Peyer's patch (tissue), 4 donors: ENCODE measurements around the gene ARL8A. TPM values are rescaled to one million over a fixed set of nuclear protein-coding genes. Genes with fewer than 3 reads are reported as not detected.
A peak's percentile ranks its signal among the peaks of the same experiment; 100 is the strongest.
"Not testable (repeated sequence)": the region's sequence is repeated elsewhere in the genome, so short reads cannot be mapped to it uniquely, and the experiment has no call there.

ENCODE experiments used
- DNase-seq, 3 donors: peaks; one replicate each; pipeline ENCODE4 v3.0.0-alpha.2; 2017 to 2019
- H3K27ac ChIP-seq, 4 donors: fragments of 200-600 bp; sonication (generic); one replicate each; pipeline ENCODE4 v1.5.1; 2016 to 2019
- H3K27me3 ChIP-seq, 2 donors: fragments of 200-600 bp; sonication (generic); one replicate each; pipeline ENCODE4 v1.5.1; 2019
- H3K36me3 ChIP-seq, 3 donors: fragments of 200-600 bp; sonication (generic); one replicate each; pipeline ENCODE4 v1.5.1; 2016 to 2019
- H3K4me1 ChIP-seq, 4 donors: fragments of 200-600 bp; sonication (generic); one replicate each; pipeline ENCODE4 v1.5.1; 2016 to 2019
- H3K4me3 ChIP-seq, 4 donors: fragments of 200-600 bp; sonication (generic); 1 replicate in 3 of 4; 2 replicates in 1 of 4; pipeline ENCODE4 v1.5.1; 2016 to 2019; ENCODE audit warnings: mild to moderate bottlenecking in 1 of 4
- H3K9me3 ChIP-seq, 4 donors: fragments of 200-600 bp; sonication (generic); one replicate each; pipeline ENCODE4 v1.5.1; 2016 to 2019; ENCODE audit warnings: mild to moderate bottlenecking in 1 of 4
- POLR2A ChIP-seq, 2 donors: fragments of 450-650 bp; IDR thresholded peaks; one replicate each; pipeline ENCODE4 v1.5.1; 2017; ENCODE audit warnings: antibody characterized with exemption in 2 of 2, mild to moderate bottlenecking in 2 of 2, moderate library complexity in 2 of 2
- total RNA-seq, 4 donors: library from RNA; depleted of rRNA; stranded (reverse); fragments of >200 nt; gene quantifications; one replicate each; pipeline ENCODE4 v1.1.0, GENCODE V29; 2016
- TF ChIP-seq, protein P1 (sequence below), 6 experiments: fragments of 450-650 bp in 4 of 6; fragments of 200-600 bp in 2 of 6; sonication (generic) in 1 of 6; IDR thresholded peaks; one replicate each; pipeline ENCODE4 v1.5.1; 2017 to 2019; ENCODE audit warnings: antibody characterized with exemption in 6 of 6, mild to moderate bottlenecking in 3 of 6, moderate library complexity in 1 of 6

ARL8A gene
- total RNA-seq = 10 to 100 TPM; 25.7 to 37.1 (median 36.0) TPM

DNA sequence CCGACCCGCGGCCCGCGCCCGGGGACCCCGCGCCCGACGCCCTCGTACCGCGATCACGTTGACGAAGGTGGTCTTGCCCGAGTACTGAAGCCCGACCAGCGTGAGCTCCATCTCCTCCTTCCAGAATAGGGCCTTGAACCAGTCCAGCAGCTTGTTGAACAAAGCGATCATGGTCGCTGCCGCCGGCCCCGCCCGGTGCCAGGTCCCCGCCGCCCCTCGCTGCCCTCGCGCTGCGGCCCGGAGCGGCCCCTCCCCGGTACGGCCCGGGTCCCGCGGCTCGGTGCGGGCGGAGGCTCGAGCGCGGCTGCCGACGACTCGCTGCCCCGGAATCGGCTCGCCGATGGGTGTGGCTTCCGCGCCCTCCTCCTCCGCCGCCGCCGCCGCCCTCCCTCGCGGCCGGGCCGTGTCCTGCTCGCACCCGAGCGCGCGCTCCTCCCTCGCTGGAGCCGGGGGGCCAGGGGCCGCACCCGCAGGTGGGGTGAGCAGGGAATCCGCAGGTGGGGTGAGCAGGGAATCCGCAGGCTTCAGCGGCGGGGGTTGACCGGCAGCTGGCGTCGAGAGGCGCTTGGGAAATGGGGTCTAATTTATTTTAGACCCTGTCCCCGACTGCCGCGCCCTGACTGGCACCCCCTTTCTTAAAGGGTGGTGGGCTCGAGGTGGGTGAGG, at the start of gene ARL8A:
TSS of gene ARL8A (minus strand) at position 336 of the 666 bp plus-strand sequence. CDS start at position 171, 165 bp downstream.
- Histone ChIP-seq H3K36me3 (no peaks in the 10 kb centered on the region), H3K4me3 (peak within 1 kb of the TSS; percentile 95 to 100 (median 96)), H3K9me3 (no peaks in the 10 kb centered on the region), H3K27ac (peak within 1 kb of the TSS; percentile 87 to 96 (median 88)), H3K4me1 (peaks cover 0 to 19% (median 10%) of the 10 kb centered on the region in 4 donors), H3K27me3 (no peaks in the 10 kb centered on the region)
- TF ChIP-seq, protein P1, sequence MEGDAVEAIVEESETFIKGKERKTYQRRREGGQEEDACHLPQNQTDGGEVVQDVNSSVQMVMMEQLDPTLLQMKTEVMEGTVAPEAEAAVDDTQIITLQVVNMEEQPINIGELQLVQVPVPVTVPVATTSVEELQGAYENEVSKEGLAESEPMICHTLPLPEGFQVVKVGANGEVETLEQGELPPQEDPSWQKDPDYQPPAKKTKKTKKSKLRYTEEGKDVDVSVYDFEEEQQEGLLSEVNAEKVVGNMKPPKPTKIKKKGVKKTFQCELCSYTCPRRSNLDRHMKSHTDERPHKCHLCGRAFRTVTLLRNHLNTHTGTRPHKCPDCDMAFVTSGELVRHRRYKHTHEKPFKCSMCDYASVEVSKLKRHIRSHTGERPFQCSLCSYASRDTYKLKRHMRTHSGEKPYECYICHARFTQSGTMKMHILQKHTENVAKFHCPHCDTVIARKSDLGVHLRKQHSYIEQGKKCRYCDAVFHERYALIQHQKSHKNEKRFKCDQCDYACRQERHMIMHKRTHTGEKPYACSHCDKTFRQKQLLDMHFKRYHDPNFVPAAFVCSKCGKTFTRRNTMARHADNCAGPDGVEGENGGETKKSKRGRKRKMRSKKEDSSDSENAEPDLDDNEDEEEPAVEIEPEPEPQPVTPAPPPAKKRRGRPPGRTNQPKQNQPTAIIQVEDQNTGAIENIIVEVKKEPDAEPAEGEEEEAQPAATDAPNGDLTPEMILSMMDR (IDR thresholded peaks at IDR 0.05) = no peak
- peak in 1 of 2 donors; percentile 49 for TF ChIP-seq POLR2A (IDR thresholded peaks at IDR 0.05)
- DNase-seq = peak; percentile 65 to 88 (median 87)

- Histone ChIP-seq H3K4me1 (peaks cover 0 to 16% (median 8%) of the 10 kb centered on the region in 4 donors), H3K36me3 (no peaks in the 10 kb centered on the region), H3K9me3 (no peaks in the 10 kb centered on the region), H3K27ac (no peak overlapping the region), H3K4me3 (peak overlapping the region in 1 of 4 donors; percentile 42), H3K27me3 (peaks cover 0 to 8% of the 10 kb centered on the region in 2 donors)
- DNase-seq = no peak
- TF ChIP-seq POLR2A (IDR thresholded peaks at IDR 0.05) = no peak
- TF ChIP-seq, protein P1 (IDR thresholded peaks at IDR 0.05) = no peak
These were observed 49.8 kb upstream of the ARL8A start for GRCh38 chr1:202194328-202194648.

- H3K27me3 ChIP-seq = peaks cover 0 to 8% of the 10 kb centered on the region in 2 donors
- no peaks in the 10 kb centered on the region for H3K9me3 ChIP-seq
- H3K27ac ChIP-seq = no peak within 1 kb of the TSS
- peak within 1 kb of the TSS in 3 of 4 donors; percentile 27 to 48 (median 42) for H3K4me3 ChIP-seq
- DNase-seq = peak in 1 of 3 donors; percentile 64
- H3K4me1 ChIP-seq = peaks cover 0 to 16% (median 6%) of the 10 kb centered on the region in 4 donors
- no peaks in the 10 kb centered on the region for H3K36me3 ChIP-seq
- TF ChIP-seq, protein P1 (IDR thresholded peaks at IDR 0.05) = peak in 3 of 6 experiments; percentile 24 to 36 (median 32)
- TF ChIP-seq POLR2A (IDR thresholded peaks at IDR 0.05) = no peak
These were observed 49.2 kb upstream of the ARL8A start, which contains the start of gene LGR6 for GRCh38 chr1:202193614-202194327. Gene LGR6 (plus strand): TSS chr1:202193799. CDS start chr1:202193990, 191 bp downstream.

DNA sequence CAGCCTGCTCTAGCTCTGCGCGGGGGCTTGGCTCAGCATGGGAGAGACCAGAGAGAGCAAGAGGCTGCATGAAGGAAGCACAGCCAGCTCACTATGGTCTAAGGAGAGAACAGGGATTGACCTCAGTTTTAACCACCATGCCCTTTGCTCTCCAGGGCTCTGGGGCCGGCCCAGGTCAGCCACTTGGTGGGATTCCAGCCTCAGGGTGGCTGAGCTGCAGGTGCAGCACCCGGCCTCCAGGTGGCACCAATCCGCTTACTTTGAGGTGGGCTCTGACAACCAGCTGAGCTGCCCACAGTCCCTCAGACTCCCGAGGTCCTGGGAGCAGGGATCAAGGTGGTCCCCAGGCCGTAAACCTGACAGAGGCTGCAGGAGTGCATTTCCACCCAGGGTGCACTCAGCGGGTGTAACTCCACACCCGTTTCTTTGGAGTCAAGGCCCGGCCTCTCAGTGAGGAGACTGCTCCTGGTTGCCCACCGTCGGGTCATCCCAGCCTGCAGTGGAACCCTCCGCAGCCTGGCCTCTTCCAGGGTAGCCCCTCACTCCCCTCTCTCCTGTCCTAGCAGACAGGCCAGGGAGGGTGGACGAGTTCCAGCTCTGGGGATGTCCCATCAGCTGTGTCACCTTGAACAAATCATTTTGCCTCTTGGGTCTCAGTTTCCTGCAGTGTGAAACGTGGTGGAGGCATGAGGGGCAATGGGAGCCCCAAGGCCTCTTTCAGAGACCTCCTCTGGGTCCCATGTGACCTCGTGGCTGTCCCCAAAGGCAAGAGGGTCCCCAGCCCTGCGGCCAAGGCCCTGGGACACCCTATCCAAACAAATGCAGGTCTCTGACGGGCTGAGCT, 48.5 kb upstream of the ARL8A start:
- Histone ChIP-seq H3K4me1 (peaks cover 0 to 16% (median 6%) of the 10 kb centered on the region in 4 donors), H3K4me3 (peak overlapping the region in 2 of 4 donors; percentile 27 to 42), H3K27ac (no peak overlapping the region), H3K36me3 (no peaks in the 10 kb centered on the region), H3K27me3 (peaks cover 0 to 8% of the 10 kb centered on the region in 2 donors), H3K9me3 (no peaks in the 10 kb centered on the region)
- DNase-seq = peak; percentile 54 to 84 (median 74)
- TF ChIP-seq POLR2A (IDR thresholded peaks at IDR 0.05) = no peak
- TF ChIP-seq, protein P1 (IDR thresholded peaks at IDR 0.05) = peak; percentile 36 to 84 (median 76)

DNA sequence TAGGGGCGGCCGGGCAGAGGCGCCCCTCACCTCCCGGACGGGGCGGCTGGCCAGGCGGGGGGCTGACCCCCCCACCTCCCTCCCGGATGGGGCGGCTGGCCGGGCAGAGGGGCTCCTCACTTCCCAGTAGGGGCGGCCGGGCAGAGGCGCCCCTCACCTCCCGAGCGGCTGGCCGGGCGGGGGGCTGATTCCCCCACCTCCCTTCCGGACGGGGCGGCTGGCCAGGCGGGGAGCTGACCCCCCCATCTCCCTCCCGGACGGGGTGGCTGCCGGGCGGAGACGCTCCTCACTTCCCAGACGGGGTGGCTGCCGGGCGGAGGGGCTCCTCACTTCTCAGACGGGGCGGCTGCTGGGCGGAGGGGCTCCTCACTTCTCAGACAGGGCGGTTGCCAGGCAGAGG, 46.9 kb upstream of the ARL8A start:
- peaks cover 0 to 16% (median 6%) of the 10 kb centered on the region in 4 donors for H3K4me1 ChIP-seq
- not testable (repeated sequence) for DNase-seq, H3K36me3 ChIP-seq, H3K27ac ChIP-seq, H3K9me3 ChIP-seq, H3K4me3 ChIP-seq, H3K27me3 ChIP-seq
